ENCODE results near the gene TOR3A.

DNA sequence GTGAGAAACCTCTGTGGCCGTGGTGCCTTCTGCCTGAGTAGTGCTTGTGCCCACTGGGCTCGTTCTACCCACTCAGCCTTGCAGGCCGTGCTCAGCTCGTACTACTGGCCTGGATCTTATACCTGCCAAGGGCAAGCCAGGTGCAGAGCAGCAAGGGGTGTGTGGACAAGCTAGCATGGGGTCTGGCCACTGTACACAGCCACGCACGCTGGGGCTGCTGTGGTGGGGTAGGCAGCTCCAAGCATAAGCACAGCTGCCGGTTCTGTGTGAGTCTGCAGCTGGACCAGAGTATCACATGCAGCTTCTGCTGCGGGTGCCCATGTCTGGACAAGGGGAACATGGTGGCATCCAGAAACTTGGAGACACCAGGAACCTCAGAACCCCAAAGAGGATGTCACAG, 39.8 kb upstream of the TOR3A start:
- no peak for TF ChIP-seq CTCF (IDR thresholded peaks at IDR 0.05; ENCODE audit: insufficient read depth, low read length)
- no peak for TF ChIP-seq POLR2AphosphoS5 (IDR thresholded peaks at IDR 0.05; ENCODE audit: low read depth)
- TF ChIP-seq GABPA (IDR thresholded peaks at IDR 0.05; ENCODE audit: low read depth): no peak
- TF ChIP-seq, protein P1, sequence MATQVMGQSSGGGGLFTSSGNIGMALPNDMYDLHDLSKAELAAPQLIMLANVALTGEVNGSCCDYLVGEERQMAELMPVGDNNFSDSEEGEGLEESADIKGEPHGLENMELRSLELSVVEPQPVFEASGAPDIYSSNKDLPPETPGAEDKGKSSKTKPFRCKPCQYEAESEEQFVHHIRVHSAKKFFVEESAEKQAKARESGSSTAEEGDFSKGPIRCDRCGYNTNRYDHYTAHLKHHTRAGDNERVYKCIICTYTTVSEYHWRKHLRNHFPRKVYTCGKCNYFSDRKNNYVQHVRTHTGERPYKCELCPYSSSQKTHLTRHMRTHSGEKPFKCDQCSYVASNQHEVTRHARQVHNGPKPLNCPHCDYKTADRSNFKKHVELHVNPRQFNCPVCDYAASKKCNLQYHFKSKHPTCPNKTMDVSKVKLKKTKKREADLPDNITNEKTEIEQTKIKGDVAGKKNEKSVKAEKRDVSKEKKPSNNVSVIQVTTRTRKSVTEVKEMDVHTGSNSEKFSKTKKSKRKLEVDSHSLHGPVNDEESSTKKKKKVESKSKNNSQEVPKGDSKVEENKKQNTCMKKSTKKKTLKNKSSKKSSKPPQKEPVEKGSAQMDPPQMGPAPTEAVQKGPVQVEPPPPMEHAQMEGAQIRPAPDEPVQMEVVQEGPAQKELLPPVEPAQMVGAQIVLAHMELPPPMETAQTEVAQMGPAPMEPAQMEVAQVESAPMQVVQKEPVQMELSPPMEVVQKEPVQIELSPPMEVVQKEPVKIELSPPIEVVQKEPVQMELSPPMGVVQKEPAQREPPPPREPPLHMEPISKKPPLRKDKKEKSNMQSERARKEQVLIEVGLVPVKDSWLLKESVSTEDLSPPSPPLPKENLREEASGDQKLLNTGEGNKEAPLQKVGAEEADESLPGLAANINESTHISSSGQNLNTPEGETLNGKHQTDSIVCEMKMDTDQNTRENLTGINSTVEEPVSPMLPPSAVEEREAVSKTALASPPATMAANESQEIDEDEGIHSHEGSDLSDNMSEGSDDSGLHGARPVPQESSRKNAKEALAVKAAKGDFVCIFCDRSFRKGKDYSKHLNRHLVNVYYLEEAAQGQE (IDR thresholded peaks at IDR 0.05; ENCODE audit: insufficient replicate concordance, low read depth): no peak
